ENCODE data around the gene PDE6A.

GRCh38 chr5:149888280-149888679, 56.3 kb downstream of the PDE6A start:
- TF ChIP-seq EZH2 (IDR thresholded peaks at IDR 0.05; ENCODE audit: insufficient read depth, poor library complexity, severe bottlenecking) (no peak), EZH2phosphoT487 (IDR thresholded peaks at IDR 0.05; ENCODE audit: insufficient read depth, low read depth) (no peak)
